Activated CD8-positive, alpha-beta memory T cell treated with anti-CD3 and anti-CD28 coated beads, Interleukin-2, amount 50 U/mL, for 1 hour (primary cell): Measurements from ENCODE around the gene ATIC.
"Not testable (repeated sequence)": the region's sequence is repeated elsewhere in the genome, so short reads cannot be mapped to it uniquely, and the experiment has no call there.

Experiments
- DNase-seq: peaks from one replicate; pipeline ENCODE4 v3.0.0-alpha.2; 2020; ENCODE audit errors: extremely low read depth

ATIC gene

GRCh38 chr2:215315301-215315700 is 3.4 kb downstream of the ATIC start:
- DNase-seq, result no peak

- no peak for DNase-seq
These were observed 4.5 kb downstream of the ATIC start for GRCh38 chr2:215316336-215316735.

- DNase-seq, result no peak
These were observed 7.6 kb downstream of the ATIC start for GRCh38 chr2:215319500-215319899.

- DNase-seq, result no peak
These were observed 8.2 kb downstream of the ATIC start for GRCh38 chr2:215320102-215320501.

- no peak for DNase-seq
These were observed 8.8 kb downstream of the ATIC start for GRCh38 chr2:215320679-215321078.

- DNase-seq, result no peak
These were observed 13.0 kb downstream of the ATIC start for GRCh38 chr2:215324811-215325210.

GRCh38 chr2:215328066-215328465 is 16.2 kb downstream of the ATIC start:
- no peak for DNase-seq

GRCh38 chr2:215332872-215333595 is 21.2 kb downstream of the ATIC start:
- DNase-seq, result no peak

GRCh38 chr2:215338883-215339679 is 27.2 kb downstream of the ATIC start:
- no peak for DNase-seq

GRCh38 chr2:215347878-215348277 is 36.0 kb downstream of the ATIC start:
- no peak for DNase-seq

- DNase-seq, result no peak
These were observed 40.7 kb downstream of the ATIC start for GRCh38 chr2:215352602-215353001.

- DNase-seq, result no peak
These were observed 43.2 kb downstream of the ATIC start for GRCh38 chr2:215354771-215355695.

GRCh38 chr2:215355801-215356200 is 43.9 kb downstream of the ATIC start:
- DNase-seq, result no peak

GRCh38 chr2:215356334-215356947 is 44.6 kb downstream of the ATIC start:
- DNase-seq, result no peak

- DNase-seq, result no peak
These were observed 45.1 kb downstream of the ATIC start for GRCh38 chr2:215356948-215357461.

GRCh38 chr2:215357660-215358059 is 45.8 kb downstream of the ATIC start:
- no peak for DNase-seq

- DNase-seq, result no peak
These were observed 46.5 kb downstream of the ATIC start for GRCh38 chr2:215358312-215358845.

GRCh38 chr2:215358891-215359575 is 47.2 kb downstream of the ATIC start:
- no peak for DNase-seq

GRCh38 chr2:215359576-215359922 is 47.7 kb downstream of the ATIC start:
- no peak for DNase-seq

GRCh38 chr2:215360059-215360458 is 48.2 kb downstream of the ATIC start:
- DNase-seq, result not testable (repeated sequence)

- no peak for DNase-seq
These were observed 48.7 kb downstream of the ATIC start for GRCh38 chr2:215360596-215360995.
